Measurements from ENCODE around the gene LLCFC1.

Gene LLCFC1

GRCh38 chr7:142891490-142892082, 47.7 kb upstream of the LLCFC1 start:
- no peak for ATAC-seq
- TF ChIP-seq RARB (CRISPR knock-in tag; IDR thresholded peaks at IDR 0.05) (no peak), ISL1 (CRISPR knock-in tag; IDR thresholded peaks at IDR 0.05) (no peak), GLIS3 (CRISPR knock-in tag; IDR thresholded peaks at IDR 0.05) (no peak), CSDC2 (CRISPR knock-in tag; IDR thresholded peaks at IDR 0.05) (no peak), ESRRG (CRISPR knock-in tag; IDR thresholded peaks at IDR 0.05) (no peak), TOX (CRISPR knock-in tag; IDR thresholded peaks at IDR 0.05; ENCODE audit: borderline replicate concordance) (no peak), TCF4 (CRISPR knock-in tag; IDR thresholded peaks at IDR 0.05; ENCODE audit: borderline replicate concordance) (no peak), CSRNP3 (CRISPR knock-in tag; IDR thresholded peaks at IDR 0.05) (no peak), TSHZ2 (CRISPR knock-in tag; IDR thresholded peaks at IDR 0.05) (no peak), PPARA (CRISPR knock-in tag; IDR thresholded peaks at IDR 0.05; ENCODE audit: borderline replicate concordance) (no peak), ZFP30 (CRISPR knock-in tag; IDR thresholded peaks at IDR 0.05) (no peak), ZNF70 (CRISPR knock-in tag; IDR thresholded peaks at IDR 0.05) (no peak), ZFP3 (CRISPR knock-in tag; IDR thresholded peaks at IDR 0.05) (no peak), POU6F1 (CRISPR knock-in tag; IDR thresholded peaks at IDR 0.05; ENCODE audit: borderline replicate concordance, low read depth) (no peak), BACH2 (CRISPR knock-in tag; IDR thresholded peaks at IDR 0.05; ENCODE audit: borderline replicate concordance) (no peak), ZNF565 (CRISPR knock-in tag; conservative IDR thresholded peaks at IDR 0.05; ENCODE audit: low read depth) (no peak)

GRCh38 chr7:142892951-142893350, 46.3 kb upstream of the LLCFC1 start:
- ATAC-seq, result no peak
- no peak for TF ChIP-seq ZFP30 (CRISPR knock-in tag; IDR thresholded peaks at IDR 0.05)

- TF ChIP-seq PPARA (CRISPR knock-in tag; IDR thresholded peaks at IDR 0.05; ENCODE audit: borderline replicate concordance) (no peak), ZC3H10 (CRISPR knock-in tag; IDR thresholded peaks at IDR 0.05) (no peak), ZNF70 (CRISPR knock-in tag; IDR thresholded peaks at IDR 0.05) (no peak), POU6F1 (CRISPR knock-in tag; IDR thresholded peaks at IDR 0.05; ENCODE audit: borderline replicate concordance, low read depth) (no peak), ESRRG (CRISPR knock-in tag; IDR thresholded peaks at IDR 0.05) (no peak), SNAI2 (CRISPR knock-in tag; IDR thresholded peaks at IDR 0.05) (no peak), TSHZ2 (CRISPR knock-in tag; IDR thresholded peaks at IDR 0.05) (no peak), PATZ1 (CRISPR knock-in tag; IDR thresholded peaks at IDR 0.05; ENCODE audit: borderline replicate concordance) (no peak), RARB (CRISPR knock-in tag; IDR thresholded peaks at IDR 0.05) (no peak), OSR1 (CRISPR knock-in tag; IDR thresholded peaks at IDR 0.05) (no peak), TCF4 (CRISPR knock-in tag; IDR thresholded peaks at IDR 0.05; ENCODE audit: borderline replicate concordance) (no peak), ZNF8 (CRISPR knock-in tag; IDR thresholded peaks at IDR 0.05) (no peak), ZNF565 (CRISPR knock-in tag; conservative IDR thresholded peaks at IDR 0.05; ENCODE audit: low read depth) (no peak), CSRNP3 (CRISPR knock-in tag; IDR thresholded peaks at IDR 0.05) (no peak)
- no peak for ATAC-seq
Measured at GRCh38 chr7:142894112-142894984, 44.9 kb upstream of the LLCFC1 start.
